ENCODE measurements around the gene DUS2.

- TF ChIP-seq CTCF (IDR thresholded peaks at IDR 0.05; ENCODE audit: control extremely low read depth in 1 of 3, insufficient read depth in 1 of 3, low read depth in 1 of 3, low read length in 3 of 3) (no peak), BRCA1 (IDR thresholded peaks at IDR 0.05; ENCODE audit: low read depth, low read length) (no peak), CHD2 (IDR thresholded peaks at IDR 0.05; ENCODE audit: low read length) (no peak), NRF1 (IDR thresholded peaks at IDR 0.05; ENCODE audit: low read depth, low read length) (no peak), POLR2A (IDR thresholded peaks at IDR 0.05; ENCODE audit: control extremely low read depth in 1 of 2, low read depth in 2 of 2, low read length in 2 of 2) (no peak), RFX5 (IDR thresholded peaks at IDR 0.05; ENCODE audit: borderline replicate concordance, low read depth, low read length) (no peak), GABPA (IDR thresholded peaks at IDR 0.05; ENCODE audit: borderline replicate concordance, insufficient read depth, low read length) (no peak), CEBPB (IDR thresholded peaks at IDR 0.05; ENCODE audit: low read depth, low read length) (no peak), EZH2 (IDR thresholded peaks at IDR 0.05; ENCODE audit: low read depth, low read length, severe bottlenecking) (no peak), MAX (IDR thresholded peaks at IDR 0.05) (no peak), USF2 (IDR thresholded peaks at IDR 0.05; ENCODE audit: low read length) (no peak), ATF3 (IDR thresholded peaks at IDR 0.05; ENCODE audit: insufficient read depth, low read depth, low read length) (no peak)
Measured at GRCh38 chr16:68094614-68094934, 71.5 kb downstream of the DUS2 start.

Data from H1 (cell line).